NCI-H2107 treated with DMSO at 0.1 percent for 48 hours (cell line): ENCODE results near the gene ELMO2.

Experiments used
- DNase-seq: peaks from one replicate; lab custom pipeline; 2025; ENCODE audit not compliant: unreplicated experiment; lab: John Stamatoyannopoulos, UW

The ELMO2 gene

GRCh38 chr20:46406200-46406985, at the start of gene ELMO2:
Gene ELMO2, minus strand, starts transcription at chr20:46406615. Its CDS starts 12,133 bp downstream, at chr20:46394482.
- DNase-seq, result peak; percentile 80

DNA sequence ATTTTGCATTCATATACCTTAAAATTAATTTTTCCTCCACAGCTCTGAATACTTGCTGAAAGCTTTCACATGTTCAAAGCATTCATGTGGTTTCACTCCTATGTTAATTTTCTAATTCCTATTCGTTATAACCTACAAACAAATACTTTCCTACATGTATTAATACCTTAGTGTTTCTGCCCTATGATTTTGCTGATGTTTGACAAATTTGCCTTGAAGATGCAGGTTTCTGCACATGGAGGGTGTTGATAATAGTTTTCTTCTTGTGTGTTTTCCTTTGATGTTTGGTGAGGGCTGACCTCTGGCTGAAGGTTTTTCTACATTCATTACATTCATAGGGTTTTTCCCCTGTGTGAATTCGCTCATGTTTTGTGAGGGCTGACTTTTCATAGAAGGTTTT, 49.3 kb upstream of the ELMO2 start:
- no peak for DNase-seq

DNA sequence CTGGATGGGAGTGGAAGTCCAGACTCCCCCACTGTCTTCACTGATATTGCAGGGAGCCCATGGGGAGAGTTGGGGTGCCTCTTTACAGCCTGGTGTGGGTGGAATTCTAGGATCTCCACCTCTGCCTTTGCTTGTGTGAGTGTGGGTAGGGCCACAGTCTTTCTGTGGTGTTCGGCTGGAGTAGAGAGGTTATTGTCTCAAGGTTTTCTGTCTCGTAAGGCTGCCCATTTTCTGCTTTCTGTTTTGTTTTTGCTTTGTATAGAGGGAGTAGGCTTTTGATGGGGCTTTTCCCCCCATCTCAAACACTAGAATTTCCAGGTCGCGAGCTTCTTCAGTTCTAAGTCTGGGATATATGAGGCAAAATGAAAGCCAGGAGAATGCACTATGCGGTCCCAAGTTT, 40.4 kb upstream of the ELMO2 start:
- no peak for DNase-seq

- DNase-seq, result no peak
Observed at GRCh38 chr20:46439837-46440236, 33.4 kb upstream of the ELMO2 start.

GRCh38 chr20:46438156-46438750, 31.8 kb upstream of the ELMO2 start:
- DNase-seq, result peak; percentile 45

DNA sequence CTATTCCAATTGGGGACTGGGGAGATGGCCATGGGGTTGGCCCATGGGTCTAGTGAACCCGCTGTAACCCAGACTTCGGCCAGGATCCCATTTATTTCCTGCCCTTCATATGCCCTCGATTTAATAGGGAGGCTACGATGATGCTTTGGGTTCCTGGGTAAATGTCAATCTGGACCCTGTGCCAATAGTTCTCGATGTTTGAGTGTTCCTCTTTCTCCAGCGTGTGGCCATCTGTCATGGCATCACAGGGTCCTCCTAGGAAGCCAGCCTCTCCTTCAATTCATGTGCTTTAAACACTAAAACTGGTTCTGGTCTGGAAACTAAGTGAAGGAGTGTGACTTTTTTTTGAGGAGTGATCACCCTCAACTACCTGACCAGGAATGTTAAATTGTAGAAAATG, 28.7 kb upstream of the ELMO2 start:
- no peak for DNase-seq

DNA sequence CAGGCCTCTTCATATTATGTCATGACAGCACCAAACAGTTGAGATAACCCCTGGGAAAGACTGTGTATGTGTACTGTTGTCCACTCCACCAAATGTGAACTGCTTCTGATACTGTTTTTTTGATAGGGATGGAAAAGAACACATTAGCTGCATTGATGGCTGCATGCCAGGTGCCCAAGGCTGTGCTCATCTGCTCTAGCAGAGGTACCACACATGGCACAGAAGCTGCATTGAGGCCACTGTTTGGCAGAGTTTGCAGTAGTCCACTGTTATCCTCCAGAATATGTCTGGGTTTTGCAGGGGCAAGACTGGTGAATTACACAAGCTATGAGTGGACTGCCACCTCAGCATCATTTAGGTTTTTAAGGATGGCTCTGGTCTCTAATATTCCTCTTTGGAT, 28.2 kb upstream of the ELMO2 start:
- no peak for DNase-seq

GRCh38 chr20:46433051-46433450, 26.6 kb upstream of the ELMO2 start:
- DNase-seq, result no peak

DNA sequence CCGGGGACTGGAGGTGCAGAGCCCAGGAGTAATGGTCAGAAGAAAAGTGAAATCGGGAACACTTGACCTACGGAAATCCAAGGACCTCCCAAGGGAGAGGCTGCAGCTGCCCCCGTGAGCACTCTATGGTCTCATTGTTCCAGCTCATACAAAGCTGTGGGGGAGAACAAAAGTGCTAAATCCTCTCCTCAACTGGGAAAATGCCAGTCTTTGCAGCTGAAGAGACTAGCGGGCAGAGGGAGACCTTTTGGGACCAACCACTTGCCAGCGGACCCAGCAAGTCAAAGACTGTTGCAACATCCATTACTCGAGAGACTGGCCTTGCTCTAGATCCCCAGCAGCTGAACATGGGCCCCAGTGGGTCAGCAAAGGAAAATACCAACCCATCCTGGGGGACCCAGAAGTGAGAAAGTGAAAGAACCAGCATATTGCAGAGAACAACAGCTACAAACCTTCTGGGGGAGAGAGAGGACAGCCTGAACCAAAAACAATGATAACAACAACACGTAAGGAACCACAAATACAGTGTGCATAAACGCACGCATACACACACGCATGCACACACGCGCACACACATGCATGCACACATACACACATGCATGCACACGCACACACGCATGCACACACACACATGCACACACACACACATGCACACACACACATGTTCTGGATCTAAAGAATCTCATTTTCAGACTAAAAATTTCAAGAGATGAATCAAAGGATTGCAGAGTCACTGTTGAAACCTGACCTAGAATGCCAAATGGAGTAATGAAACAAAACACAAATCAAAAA, 24.7 kb upstream of the ELMO2 start:
- DNase-seq, result no peak

DNA sequence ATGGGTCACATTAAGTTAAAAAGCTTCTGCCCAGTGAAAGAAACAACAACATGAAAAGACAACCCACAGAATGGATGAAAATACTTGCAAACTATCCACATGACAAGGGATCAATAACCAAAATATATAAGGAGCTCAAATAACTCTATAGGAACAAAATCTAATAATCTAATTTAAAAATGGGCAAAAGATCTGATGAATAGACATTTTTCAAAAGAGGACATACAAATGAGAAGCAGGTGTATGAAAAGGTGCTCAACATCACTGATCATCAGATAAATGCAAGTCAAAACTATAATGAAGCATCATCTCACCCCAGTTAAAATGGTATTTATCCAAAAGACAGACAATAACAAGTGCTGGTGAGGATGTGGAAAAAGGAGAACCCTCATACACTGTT, 21.0 kb upstream of the ELMO2 start:
- no peak for DNase-seq

- no peak for DNase-seq
Observed at GRCh38 chr20:46423882-46424482, 17.6 kb upstream of the ELMO2 start.

DNA sequence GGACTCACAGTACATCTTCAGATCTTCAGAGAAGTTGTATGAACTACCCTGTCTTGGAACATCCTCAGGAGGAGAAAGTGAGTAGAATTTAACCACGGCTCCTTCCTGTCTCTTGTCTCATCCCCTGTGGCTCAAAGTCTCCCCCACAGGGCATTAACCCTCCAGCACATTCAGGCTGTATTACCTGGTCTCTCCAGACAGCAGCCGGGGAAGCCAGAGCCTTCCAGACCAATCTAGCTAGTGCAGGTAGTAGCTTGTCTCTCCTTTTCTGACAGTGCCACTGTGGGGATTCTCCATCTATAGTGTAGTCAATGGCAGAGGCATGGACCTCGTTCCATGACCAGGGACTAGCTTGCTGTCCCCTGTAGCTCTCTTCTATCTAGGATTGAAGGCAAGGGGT, 16.9 kb upstream of the ELMO2 start:
- no peak for DNase-seq

- peak; percentile 9 for DNase-seq
Observed at GRCh38 chr20:46420878-46421277, 14.5 kb upstream of the ELMO2 start.

DNA sequence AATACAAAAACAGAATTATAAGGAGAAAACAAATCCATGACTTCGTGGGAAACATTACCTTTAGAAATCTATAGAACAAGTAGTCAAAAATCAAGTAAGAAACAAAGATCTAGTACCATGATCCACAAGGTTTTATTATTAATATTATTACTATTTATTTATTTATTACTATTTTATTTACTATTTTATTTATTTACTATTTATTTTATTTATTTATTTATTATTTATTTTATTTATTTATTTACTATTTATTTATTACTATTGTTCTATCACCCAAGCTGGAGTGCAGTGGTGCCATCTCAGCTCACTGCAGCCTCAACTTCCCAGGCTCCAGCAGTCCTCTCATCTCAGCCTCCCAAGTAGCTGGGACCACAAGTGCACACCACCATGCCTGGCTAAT, 13.5 kb upstream of the ELMO2 start:
- DNase-seq, result no peak

- DNase-seq, result no peak
Observed at GRCh38 chr20:46416839-46417238, 10.4 kb upstream of the ELMO2 start.

DNA sequence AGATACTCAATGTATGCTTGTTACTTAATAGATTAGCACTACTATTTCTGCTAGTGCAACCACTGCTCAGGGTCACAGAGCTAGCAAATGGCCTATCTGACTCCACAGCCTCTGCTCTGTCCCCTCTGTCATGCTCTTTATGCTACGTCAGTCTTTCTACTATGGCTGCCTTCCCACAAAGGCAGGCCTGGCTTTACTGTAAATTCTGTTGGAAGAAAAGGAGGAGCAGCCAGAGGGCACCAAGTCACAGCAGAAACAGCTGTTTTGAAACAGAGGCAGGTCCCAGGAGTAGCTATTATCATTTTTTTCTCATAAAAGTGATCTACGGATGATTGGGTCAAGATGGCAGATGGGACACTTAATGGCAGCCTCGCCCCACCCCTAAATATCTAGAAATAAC, 10.0 kb upstream of the ELMO2 start:
- no peak for DNase-seq

- no peak for DNase-seq
Observed at GRCh38 chr20:46415773-46416172, 9.4 kb upstream of the ELMO2 start.

DNA sequence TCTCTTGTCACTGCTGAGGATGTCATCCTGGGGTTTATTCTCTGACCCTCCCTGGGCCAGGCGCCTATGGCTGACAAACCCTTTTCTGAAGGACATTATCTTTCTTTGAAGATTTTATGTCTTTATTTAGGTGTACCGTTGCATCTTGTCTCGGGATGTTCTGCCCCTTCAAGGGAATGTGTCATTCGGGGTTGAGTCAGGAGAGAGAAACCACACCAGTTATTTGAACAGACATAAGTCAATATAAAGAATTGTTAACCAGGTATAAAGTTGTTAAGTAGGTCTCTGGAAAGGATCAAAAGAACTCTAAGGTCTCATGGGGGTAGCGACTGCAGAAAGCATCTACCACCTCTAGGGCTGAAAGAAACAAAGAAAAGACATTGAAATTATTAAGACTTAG, 8.2 kb upstream of the ELMO2 start:
- no peak for DNase-seq

- no peak for DNase-seq
Observed at GRCh38 chr20:46411637-46412036, 5.2 kb upstream of the ELMO2 start.

GRCh38 chr20:46408281-46408731, 1.9 kb upstream of the ELMO2 start:
- DNase-seq, result no peak

GRCh38 chr20:46407671-46407996, 1.2 kb upstream of the ELMO2 start:
- DNase-seq, result no peak
